ENCODE measurements around the gene C1orf87. TPM values are rescaled to one million over a fixed set of nuclear protein-coding genes. Genes with fewer than 3 reads are reported as not detected.

The C1orf87 gene
- total and polyA plus RNA-seq, 10 donors: not detected

DNA sequence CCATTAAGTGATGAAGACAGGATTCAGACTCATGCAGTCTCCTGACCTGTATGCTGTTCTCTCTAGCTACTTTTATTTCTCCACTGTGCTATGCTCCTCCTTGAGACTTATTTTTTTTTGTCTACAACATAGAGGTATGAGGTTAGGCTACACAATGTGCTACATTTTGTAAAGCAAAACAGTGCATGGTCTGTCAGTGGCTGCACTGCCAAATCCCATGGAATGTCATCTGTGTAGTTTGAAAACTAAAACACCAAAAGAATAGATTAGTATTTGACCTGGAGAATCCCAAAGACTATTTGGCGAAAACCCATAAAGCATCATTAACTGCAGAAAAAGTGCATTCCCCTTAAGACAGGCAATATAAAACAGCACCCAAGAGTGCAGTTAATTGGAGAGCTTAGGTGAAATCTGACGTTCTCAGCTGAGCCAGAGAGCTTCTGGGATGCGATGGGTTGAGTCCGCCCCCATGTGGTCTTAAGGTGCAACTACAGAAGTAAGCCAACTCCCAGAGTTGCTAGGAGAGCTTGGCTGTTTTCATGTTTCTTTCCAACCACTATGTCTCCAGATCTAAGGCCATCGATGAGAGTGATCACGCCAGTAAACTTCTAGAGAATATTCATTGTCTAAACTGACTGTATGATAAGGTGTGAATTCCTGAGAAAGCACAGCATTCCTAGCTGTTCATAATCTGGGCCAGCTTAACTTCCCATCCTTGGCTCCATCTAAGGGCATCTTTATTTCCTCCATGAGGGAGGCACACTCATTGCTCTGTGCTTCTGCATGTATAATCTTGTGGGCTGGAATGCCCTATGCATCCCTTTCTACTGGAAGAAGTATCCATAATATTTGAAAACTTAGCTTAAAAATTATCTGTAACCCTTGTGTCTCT is 126.3 kb downstream of the C1orf87 start:
- WGBS, 5 donors: 3 to 11% (median 6%) methylated on average over 6 of the region's 6 CpGs

DNA sequence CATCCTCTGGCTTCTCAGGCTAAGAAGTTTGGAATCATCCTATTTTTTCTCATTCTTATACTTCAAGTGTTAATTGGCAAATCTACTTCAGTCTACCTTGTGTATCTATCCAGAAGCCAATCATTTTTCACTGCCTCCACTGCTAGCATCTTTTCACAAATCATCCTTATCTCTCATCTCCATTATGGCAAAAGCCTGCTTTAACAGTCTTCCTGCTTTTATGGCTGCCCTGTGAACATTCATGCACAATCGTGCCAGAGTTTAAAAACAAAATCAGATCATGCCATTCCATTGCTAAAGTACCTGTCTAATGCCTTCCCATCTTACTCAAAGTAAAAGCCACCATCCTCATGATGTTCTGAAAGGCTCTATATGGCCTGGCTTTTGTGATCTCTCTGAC is 127.8 kb downstream of the C1orf87 start:
- Histone ChIP-seq H3K4me1 (peaks cover 0 to 2% (median 0%) of the 10 kb centered on the region in 6 donors), H3K9me3 (no peaks in the 10 kb centered on the region), H3K27ac (no peak overlapping the region), H3K4me3 (no peak overlapping the region), H3K27me3 (replicated peaks in 1 of 7) (peaks cover 0 to 4% (median 0%) of the 10 kb centered on the region in 7 donors), H3K36me3 (no peaks in the 10 kb centered on the region)
- TF ChIP-seq, protein P1, sequence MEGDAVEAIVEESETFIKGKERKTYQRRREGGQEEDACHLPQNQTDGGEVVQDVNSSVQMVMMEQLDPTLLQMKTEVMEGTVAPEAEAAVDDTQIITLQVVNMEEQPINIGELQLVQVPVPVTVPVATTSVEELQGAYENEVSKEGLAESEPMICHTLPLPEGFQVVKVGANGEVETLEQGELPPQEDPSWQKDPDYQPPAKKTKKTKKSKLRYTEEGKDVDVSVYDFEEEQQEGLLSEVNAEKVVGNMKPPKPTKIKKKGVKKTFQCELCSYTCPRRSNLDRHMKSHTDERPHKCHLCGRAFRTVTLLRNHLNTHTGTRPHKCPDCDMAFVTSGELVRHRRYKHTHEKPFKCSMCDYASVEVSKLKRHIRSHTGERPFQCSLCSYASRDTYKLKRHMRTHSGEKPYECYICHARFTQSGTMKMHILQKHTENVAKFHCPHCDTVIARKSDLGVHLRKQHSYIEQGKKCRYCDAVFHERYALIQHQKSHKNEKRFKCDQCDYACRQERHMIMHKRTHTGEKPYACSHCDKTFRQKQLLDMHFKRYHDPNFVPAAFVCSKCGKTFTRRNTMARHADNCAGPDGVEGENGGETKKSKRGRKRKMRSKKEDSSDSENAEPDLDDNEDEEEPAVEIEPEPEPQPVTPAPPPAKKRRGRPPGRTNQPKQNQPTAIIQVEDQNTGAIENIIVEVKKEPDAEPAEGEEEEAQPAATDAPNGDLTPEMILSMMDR (IDR thresholded peaks at IDR 0.05 in 8 of 11, conservative IDR thresholded peaks at IDR 0.05 in 3 of 11): no peak
- no peak for TF ChIP-seq POLR2A (IDR thresholded peaks at IDR 0.05)
- no peak for TF ChIP-seq POLR2AphosphoS5 (IDR thresholded peaks at IDR 0.05)
- no peak for DNase-seq
- WGBS, 5 donors: 19 to 40% (median 28%) methylated on average over 1 of the region's 1 CpG
- intact Hi-C loops (cut with DNase I; ENCODE audit: low total_unique reads): loop anchor here (10.0 kb wide), 1 partner anchor 1201 kb away; no protein-coding TSS in a partner anchor

More for the DNA sequence above, 126.3 kb downstream of the C1orf87 start:
- H3K4me3 ChIP-seq: no peak overlapping the region
- no peak for TF ChIP-seq POLR2A (IDR thresholded peaks at IDR 0.05)
- TF ChIP-seq, protein P1 (IDR thresholded peaks at IDR 0.05 in 8 of 11, conservative IDR thresholded peaks at IDR 0.05 in 3 of 11): peak; percentile 44 to 90 (median 78)
- no peak for TF ChIP-seq POLR2AphosphoS5 (IDR thresholded peaks at IDR 0.05)
- no peaks in the 10 kb centered on the region for H3K36me3 ChIP-seq
- no peak for DNase-seq
- no peak overlapping the region for H3K27ac ChIP-seq
- peaks cover 0 to 4% (median 0%) of the 10 kb centered on the region in 7 donors for H3K27me3 ChIP-seq (replicated peaks in 1 of 7)
- intact Hi-C loops (cut with DNase I; ENCODE audit: low total_unique reads): loop anchor here (10.0 kb wide), 1 partner anchor 1202 kb away; no protein-coding TSS in a partner anchor
- H3K9me3 ChIP-seq: no peaks in the 10 kb centered on the region
- H3K4me1 ChIP-seq: peaks cover 0 to 2% (median 0%) of the 10 kb centered on the region in 6 donors

Small RNA genes within 50 kb of the gene (small RNA-seq; reads per million reads assigned to genes)
- gene RN7SL475P: 0 reads per million in 4 donors

Other genes starting within 250 kb of the C1orf87 start
- gene CYP2J2, start 147.0 kb downstream of the C1orf87 start, total RNA-seq: under 1 TPM in 6 of 7 donors, not detected in 1; 0.10 to 0.85 (median 0.46) TPM
- under 1 TPM; 0.26 to 0.35 (median 0.27) TPM for gene CYP2J2, start 147.0 kb downstream of the C1orf87 start, polyA plus RNA-seq

Data from spleen (tissue), 11 donors.